ENCODE results near the gene NCOR2.

DNA sequence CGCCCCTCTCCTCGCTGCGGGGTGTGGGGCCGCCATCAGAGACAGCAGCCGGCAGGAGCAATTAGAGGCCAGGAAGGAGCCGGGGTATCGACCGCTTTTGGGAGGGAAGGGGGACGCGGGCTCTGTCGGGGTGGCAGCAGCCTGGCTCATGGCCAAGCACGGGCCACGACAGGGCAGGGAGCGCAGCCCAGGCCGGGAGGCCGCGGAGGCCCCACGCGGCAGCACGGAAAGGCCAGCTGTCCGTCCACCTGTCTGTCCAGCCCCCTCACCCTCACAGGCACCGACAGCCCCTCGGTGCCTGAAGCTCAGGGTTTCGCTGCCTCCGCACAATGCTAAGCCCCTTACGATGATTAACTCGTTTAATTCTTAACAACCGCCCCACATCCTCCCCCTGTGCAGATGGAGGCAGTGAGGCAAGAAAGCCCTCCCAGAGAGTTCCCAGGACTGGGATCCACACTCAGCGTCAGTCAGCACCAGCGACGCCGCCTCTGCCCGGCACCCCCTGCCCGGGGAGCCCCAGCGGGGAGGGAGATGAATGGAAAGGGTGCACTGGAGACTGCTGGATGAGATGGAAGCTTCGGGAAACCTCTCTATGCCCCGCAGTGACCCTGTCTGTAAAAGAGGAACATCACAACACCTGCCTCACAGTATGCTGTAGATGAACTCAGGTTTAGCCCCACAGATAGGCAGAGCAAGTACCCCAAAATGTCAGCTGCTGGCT lies 23.7 kb downstream of the NCOR2 start:
- TF ChIP-seq, protein P1, sequence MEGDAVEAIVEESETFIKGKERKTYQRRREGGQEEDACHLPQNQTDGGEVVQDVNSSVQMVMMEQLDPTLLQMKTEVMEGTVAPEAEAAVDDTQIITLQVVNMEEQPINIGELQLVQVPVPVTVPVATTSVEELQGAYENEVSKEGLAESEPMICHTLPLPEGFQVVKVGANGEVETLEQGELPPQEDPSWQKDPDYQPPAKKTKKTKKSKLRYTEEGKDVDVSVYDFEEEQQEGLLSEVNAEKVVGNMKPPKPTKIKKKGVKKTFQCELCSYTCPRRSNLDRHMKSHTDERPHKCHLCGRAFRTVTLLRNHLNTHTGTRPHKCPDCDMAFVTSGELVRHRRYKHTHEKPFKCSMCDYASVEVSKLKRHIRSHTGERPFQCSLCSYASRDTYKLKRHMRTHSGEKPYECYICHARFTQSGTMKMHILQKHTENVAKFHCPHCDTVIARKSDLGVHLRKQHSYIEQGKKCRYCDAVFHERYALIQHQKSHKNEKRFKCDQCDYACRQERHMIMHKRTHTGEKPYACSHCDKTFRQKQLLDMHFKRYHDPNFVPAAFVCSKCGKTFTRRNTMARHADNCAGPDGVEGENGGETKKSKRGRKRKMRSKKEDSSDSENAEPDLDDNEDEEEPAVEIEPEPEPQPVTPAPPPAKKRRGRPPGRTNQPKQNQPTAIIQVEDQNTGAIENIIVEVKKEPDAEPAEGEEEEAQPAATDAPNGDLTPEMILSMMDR (IDR thresholded peaks at IDR 0.05): no peak
- TF ChIP-seq POLR2A (IDR thresholded peaks at IDR 0.05): no peak
